Activated T-cell treated with anti-CD3 and anti-CD28 coated beads, Interleukin-2, amount 50 U/mL, for 72 hours (primary cell): Measurements from ENCODE around the gene EVL. TPM values are rescaled to one million over a fixed set of nuclear protein-coding genes. Genes with fewer than 3 reads are reported as not detected.
A peak's percentile ranks its signal among the peaks of the same experiment; 100 is the strongest.

Experiments
- ATAC-seq, 2 donors: fragments of 150-1000 bp; cut with Tn5 transposase; replicated peaks in 1 of 2; 2 replicates each; pipeline ENCODE4 v1.10.0; 2021; ENCODE audit warnings: moderate library complexity in 2 of 2, mild to moderate bottlenecking in 1 of 2
- DNase-seq, 2 donors: peaks; one replicate each; pipeline ENCODE4 v3.0.0; 2021 to 2022; ENCODE audit warnings: mixed read lengths in 1 of 2
- H3K27ac Mint-ChIP-seq: one replicate; pipeline ENCODE4 v1.8.0; 2022; ENCODE audit warnings: mild to moderate bottlenecking, moderate library complexity, mixed read lengths
- H3K27me3 Mint-ChIP-seq: one replicate; pipeline ENCODE4 v1.8.0; 2022; ENCODE audit warnings: low read depth, mixed read lengths
- H3K36me3 Mint-ChIP-seq, 2 donors: one replicate each; pipeline ENCODE4 v1.8.0; 2022; ENCODE audit warnings: mixed read lengths in 2 of 2, mild to moderate bottlenecking in 1 of 2; ENCODE audit not compliant: insufficient read depth in 2 of 2
- H3K4me1 Mint-ChIP-seq: one replicate; pipeline ENCODE4 v1.8.0; 2022; ENCODE audit warnings: low read depth, mixed read lengths
- H3K4me3 Mint-ChIP-seq, 2 donors: one replicate each; pipeline ENCODE4 v1.8.0; 2022; ENCODE audit warnings: mild to moderate bottlenecking in 2 of 2, mixed read lengths in 2 of 2, moderate library complexity in 2 of 2
- H3K9me3 Mint-ChIP-seq, 2 donors: one replicate each; pipeline ENCODE4 v1.8.0; 2022; ENCODE audit warnings: mixed read lengths in 2 of 2
- total RNA-seq, 2 donors: library from RNA; stranded (reverse); gene quantifications; one replicate each; pipeline ENCODE4 v1.2.3, GENCODE V29; 2022

Gene EVL
- total RNA-seq, 2 donors from 2014 or later, result 279 to 343 TPM

GRCh38 chr14:100085462-100085861 is 20.2 kb downstream of the EVL start:
- Mint-ChIP-seq H3K36me3 (peaks cover 17 to 55% of the 10 kb centered on the region in 2 donors), H3K27me3 (no peaks in the 10 kb centered on the region), H3K9me3 (no peaks in the 10 kb centered on the region), H3K4me1 (peaks cover 98% of the 10 kb centered on the region), H3K27ac (peak overlapping the region; percentile 98), H3K4me3 (peak overlapping the region; percentile 79 to 80)
- DNase-seq (no peak), ATAC-seq (peak in 1 of 2 donors; percentile 15)

- DNase-seq, result no peak
- Mint-ChIP-seq H3K27ac (peak overlapping the region; percentile 98), H3K27me3 (no peaks in the 10 kb centered on the region), H3K4me1 (peaks cover 95% of the 10 kb centered on the region), H3K4me3 (peak overlapping the region; percentile 26 to 80), H3K9me3 (no peaks in the 10 kb centered on the region), H3K36me3 (peaks cover 21 to 59% of the 10 kb centered on the region in 2 donors)
- ATAC-seq, result no peak
Measured at GRCh38 chr14:100086361-100086760, 21.1 kb downstream of the EVL start.

- H3K9me3 Mint-ChIP-seq, result no peaks in the 10 kb centered on the region
- no peaks in the 10 kb centered on the region for H3K27me3 Mint-ChIP-seq
- H3K36me3 Mint-ChIP-seq, result peaks cover 21 to 57% of the 10 kb centered on the region in 2 donors
- peaks cover 92% of the 10 kb centered on the region for H3K4me1 Mint-ChIP-seq
- ATAC-seq, result peak in 1 of 2 donors; percentile 32
- DNase-seq, result no peak
- peak overlapping the region; percentile 73 for H3K27ac Mint-ChIP-seq
- H3K4me3 Mint-ChIP-seq, result peak overlapping the region in 1 of 2 donors; percentile 61
Measured at GRCh38 chr14:100088226-100088625, 23.0 kb downstream of the EVL start.

- H3K9me3 Mint-ChIP-seq, result no peaks in the 10 kb centered on the region
Measured at GRCh38 chr14:100091386-100091785, 26.2 kb downstream of the EVL start.

GRCh38 chr14:100092832-100093231 is 27.6 kb downstream of the EVL start:
- Mint-ChIP-seq H3K36me3 (peaks cover 13 to 43% of the 10 kb centered on the region in 2 donors), H3K27ac (no peak overlapping the region), H3K4me3 (peak overlapping the region in 1 of 2 donors; percentile 50), H3K4me1 (peaks cover 94% of the 10 kb centered on the region), H3K27me3 (no peaks in the 10 kb centered on the region), H3K9me3 (no peaks in the 10 kb centered on the region)
- ATAC-seq, result no peak
- DNase-seq, result no peak

More at GRCh38 chr14:100091386-100091785, 26.2 kb downstream of the EVL start:
- DNase-seq (no peak), ATAC-seq (peak; percentile 39 to 54)
- H3K36me3 Mint-ChIP-seq, result peaks cover 17 to 52% of the 10 kb centered on the region in 2 donors
- peak overlapping the region; percentile 75 for H3K27ac Mint-ChIP-seq
- H3K27me3 Mint-ChIP-seq, result no peaks in the 10 kb centered on the region
- peak overlapping the region; percentile 60 for H3K4me3 Mint-ChIP-seq
- peaks cover 92% of the 10 kb centered on the region for H3K4me1 Mint-ChIP-seq

GRCh38 chr14:100093319-100093718 is 28.1 kb downstream of the EVL start:
- Mint-ChIP-seq H3K4me1 (peaks cover 94% of the 10 kb centered on the region), H3K36me3 (peaks cover 15 to 44% of the 10 kb centered on the region in 2 donors), H3K9me3 (no peaks in the 10 kb centered on the region), H3K27me3 (no peaks in the 10 kb centered on the region), H3K27ac (peak overlapping the region; percentile 89), H3K4me3 (peak overlapping the region; percentile 36 to 43)
- ATAC-seq (peak; percentile 32 to 38), DNase-seq (no peak)

GRCh38 chr14:100096656-100097055 is 31.4 kb downstream of the EVL start:
- Mint-ChIP-seq H3K27ac (peak overlapping the region; percentile 89), H3K9me3 (no peaks in the 10 kb centered on the region), H3K4me1 (peaks cover 97% of the 10 kb centered on the region), H3K36me3 (peaks cover 17 to 37% of the 10 kb centered on the region in 2 donors), H3K27me3 (no peaks in the 10 kb centered on the region), H3K4me3 (no peak overlapping the region)
- ATAC-seq (no peak), DNase-seq (no peak)

GRCh38 chr14:100098171-100098570 is 32.9 kb downstream of the EVL start:
- no peaks in the 10 kb centered on the region for H3K9me3 Mint-ChIP-seq
- peak overlapping the region; percentile 27 to 64 for H3K4me3 Mint-ChIP-seq
- H3K27ac Mint-ChIP-seq, result peak overlapping the region; percentile 89
- ATAC-seq (no peak), DNase-seq (no peak)
- peaks cover 19 to 36% of the 10 kb centered on the region in 2 donors for H3K36me3 Mint-ChIP-seq
- H3K4me1 Mint-ChIP-seq, result peaks cover 100% of the 10 kb centered on the region
- no peaks in the 10 kb centered on the region for H3K27me3 Mint-ChIP-seq

- Mint-ChIP-seq H3K4me3 (peak overlapping the region; percentile 18 to 71), H3K36me3 (peaks cover 20 to 34% of the 10 kb centered on the region in 2 donors), H3K27me3 (no peaks in the 10 kb centered on the region), H3K9me3 (no peaks in the 10 kb centered on the region), H3K4me1 (peaks cover 100% of the 10 kb centered on the region), H3K27ac (peak overlapping the region; percentile 74)
- DNase-seq (no peak), ATAC-seq (no peak)
Measured at GRCh38 chr14:100100032-100100703, 34.9 kb downstream of the EVL start.

- H3K4me1 Mint-ChIP-seq, result peaks cover 100% of the 10 kb centered on the region
- peak overlapping the region; percentile 72 for H3K27ac Mint-ChIP-seq
- no peak for ATAC-seq
- no peaks in the 10 kb centered on the region for H3K27me3 Mint-ChIP-seq
- H3K4me3 Mint-ChIP-seq, result peak overlapping the region; percentile 65 to 89
- no peaks in the 10 kb centered on the region for H3K9me3 Mint-ChIP-seq
- no peak for DNase-seq
- H3K36me3 Mint-ChIP-seq, result peaks cover 19 to 30% of the 10 kb centered on the region in 2 donors
Measured at GRCh38 chr14:100102156-100102785, 37.0 kb downstream of the EVL start.

- Mint-ChIP-seq H3K27ac (peak overlapping the region; percentile 91), H3K36me3 (peaks cover 13 to 29% of the 10 kb centered on the region in 2 donors), H3K4me1 (peaks cover 100% of the 10 kb centered on the region), H3K27me3 (no peaks in the 10 kb centered on the region), H3K9me3 (no peaks in the 10 kb centered on the region), H3K4me3 (peak overlapping the region; percentile 65 to 89)
- no peak for DNase-seq
- ATAC-seq, result peak; percentile 17 to 19
Measured at GRCh38 chr14:100103250-100104005, 38.2 kb downstream of the EVL start.

- H3K4me3 Mint-ChIP-seq, result peak overlapping the region; percentile 65 to 89
- ATAC-seq (no peak), DNase-seq (no peak)
- H3K27ac Mint-ChIP-seq, result peak overlapping the region; percentile 91
- no peaks in the 10 kb centered on the region for H3K27me3 Mint-ChIP-seq
- peaks cover 12 to 32% of the 10 kb centered on the region in 2 donors for H3K36me3 Mint-ChIP-seq
- H3K9me3 Mint-ChIP-seq, result no peaks in the 10 kb centered on the region
- H3K4me1 Mint-ChIP-seq, result peaks cover 100% of the 10 kb centered on the region
Measured at GRCh38 chr14:100104006-100104352, 38.8 kb downstream of the EVL start.
